Neuron (in vitro differentiated cells): ENCODE data around the gene SBNO2.

Experiments used
- H2AFZ ChIP-seq: one replicate; pipeline ENCODE4 v1.6.1; 2013; ENCODE audit warnings: low read depth, mild to moderate bottlenecking, inconsistent platforms, low read length, moderate library complexity
- H3K27me3 ChIP-seq: one replicate; pipeline ENCODE4 v1.6.1; 2013; ENCODE audit warnings: low read length; ENCODE audit not compliant: insufficient read depth
- H3K36me3 ChIP-seq: one replicate; pipeline ENCODE4 v1.6.1; 2013; ENCODE audit warnings: low read length; ENCODE audit not compliant: insufficient read depth
- H3K4me1 ChIP-seq: one replicate; pipeline ENCODE4 v1.6.1; 2013; ENCODE audit warnings: low read length; ENCODE audit not compliant: insufficient read depth
- H3K4me3 ChIP-seq: 2 replicates; pipeline ENCODE4 v1.5.1; 2013; ENCODE audit warnings: mild to moderate bottlenecking, low read length, moderate library complexity
- H3K9me3 ChIP-seq: one replicate; pipeline ENCODE4 v1.6.1; 2013; ENCODE audit warnings: low read length

SBNO2 gene

GRCh38 chr19:1085676-1086442, 88.2 kb downstream of the SBNO2 start:
- H3K27me3 ChIP-seq = no peaks in the 10 kb centered on the region
- no peak overlapping the region for H3K4me3 ChIP-seq
- H3K36me3 ChIP-seq = peaks cover 25% of the 10 kb centered on the region
- no peaks in the 10 kb centered on the region for H3K9me3 ChIP-seq
- no peak overlapping the region for H2AFZ ChIP-seq
- no peaks in the 10 kb centered on the region for H3K4me1 ChIP-seq

GRCh38 chr19:1085053-1085658, 88.9 kb downstream of the SBNO2 start:
- no peak overlapping the region for H2AFZ ChIP-seq
- H3K9me3 ChIP-seq = no peaks in the 10 kb centered on the region
- H3K4me3 ChIP-seq = no peak overlapping the region
- no peaks in the 10 kb centered on the region for H3K27me3 ChIP-seq
- no peaks in the 10 kb centered on the region for H3K4me1 ChIP-seq
- peaks cover 22% of the 10 kb centered on the region for H3K36me3 ChIP-seq

GRCh38 chr19:1084024-1084868, 89.8 kb downstream of the SBNO2 start:
- H3K4me1 ChIP-seq = no peaks in the 10 kb centered on the region
- no peaks in the 10 kb centered on the region for H3K9me3 ChIP-seq
- H3K27me3 ChIP-seq = no peaks in the 10 kb centered on the region
- peaks cover 18% of the 10 kb centered on the region for H3K36me3 ChIP-seq
- no peak overlapping the region for H3K4me3 ChIP-seq
- H2AFZ ChIP-seq = no peak overlapping the region

- Histone ChIP-seq H3K36me3 (peaks cover 8% of the 10 kb centered on the region), H3K4me3 (no peak overlapping the region), H3K9me3 (no peaks in the 10 kb centered on the region), H3K27me3 (no peaks in the 10 kb centered on the region), H3K4me1 (no peaks in the 10 kb centered on the region), H2AFZ (no peak overlapping the region)
Observed at GRCh38 chr19:1082928-1083816, 90.9 kb downstream of the SBNO2 start.

GRCh38 chr19:1082165-1082927, 91.7 kb downstream of the SBNO2 start:
- Histone ChIP-seq H3K36me3 (peaks cover under 1% of the 10 kb centered on the region), H3K4me3 (no peak overlapping the region), H3K4me1 (no peaks in the 10 kb centered on the region), H2AFZ (no peak overlapping the region), H3K9me3 (no peaks in the 10 kb centered on the region), H3K27me3 (no peaks in the 10 kb centered on the region)

GRCh38 chr19:1081301-1082164, 92.5 kb downstream of the SBNO2 start:
- Histone ChIP-seq H3K27me3 (no peaks in the 10 kb centered on the region), H3K9me3 (no peaks in the 10 kb centered on the region), H3K4me1 (no peaks in the 10 kb centered on the region), H2AFZ (no peak overlapping the region), H3K36me3 (no peaks in the 10 kb centered on the region), H3K4me3 (no peak overlapping the region)

- H3K27me3 ChIP-seq = no peaks in the 10 kb centered on the region
- H3K4me3 ChIP-seq = no peak overlapping the region
- no peaks in the 10 kb centered on the region for H3K36me3 ChIP-seq
- H2AFZ ChIP-seq = no peak overlapping the region
- H3K4me1 ChIP-seq = no peaks in the 10 kb centered on the region
- H3K9me3 ChIP-seq = no peaks in the 10 kb centered on the region
Observed at GRCh38 chr19:1080360-1081161, 93.5 kb downstream of the SBNO2 start.

DNA sequence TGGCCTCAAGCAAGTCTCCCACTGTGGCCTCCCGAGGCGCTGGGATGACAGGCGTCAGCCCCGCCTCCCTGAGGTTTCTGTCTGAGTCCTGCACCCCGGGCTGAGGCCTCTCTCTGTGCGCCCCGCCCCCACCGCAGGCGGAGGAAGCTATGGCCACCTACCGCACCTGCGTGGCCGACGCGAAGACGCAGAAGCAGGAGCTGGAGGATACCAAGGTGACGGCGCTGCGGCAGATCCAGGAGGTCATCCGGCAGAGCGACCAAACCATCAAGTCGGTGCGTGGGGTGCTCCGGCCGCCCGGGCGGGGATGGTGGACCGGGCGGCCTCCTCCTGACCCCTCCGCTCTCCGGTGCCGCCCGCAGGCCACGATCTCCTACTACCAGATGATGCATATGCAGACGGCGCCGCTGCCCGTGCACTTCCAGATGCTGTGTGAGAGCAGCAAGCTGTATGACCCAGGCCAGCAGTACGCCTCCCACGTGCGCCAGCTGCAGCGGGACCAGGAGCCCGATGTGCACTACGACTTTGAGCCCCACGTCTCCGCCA, 94.4 kb downstream of the SBNO2 start:
- Histone ChIP-seq H3K27me3 (no peaks in the 10 kb centered on the region), H3K4me3 (no peak overlapping the region), H3K9me3 (no peaks in the 10 kb centered on the region), H3K4me1 (no peaks in the 10 kb centered on the region), H3K36me3 (no peaks in the 10 kb centered on the region), H2AFZ (no peak overlapping the region)

- Histone ChIP-seq H3K4me3 (no peak overlapping the region), H2AFZ (no peak overlapping the region), H3K9me3 (no peaks in the 10 kb centered on the region), H3K4me1 (no peaks in the 10 kb centered on the region), H3K36me3 (no peaks in the 10 kb centered on the region), H3K27me3 (peaks cover 3% of the 10 kb centered on the region)
Observed at GRCh38 chr19:1076951-1077350, 97.1 kb downstream of the SBNO2 start.

DNA sequence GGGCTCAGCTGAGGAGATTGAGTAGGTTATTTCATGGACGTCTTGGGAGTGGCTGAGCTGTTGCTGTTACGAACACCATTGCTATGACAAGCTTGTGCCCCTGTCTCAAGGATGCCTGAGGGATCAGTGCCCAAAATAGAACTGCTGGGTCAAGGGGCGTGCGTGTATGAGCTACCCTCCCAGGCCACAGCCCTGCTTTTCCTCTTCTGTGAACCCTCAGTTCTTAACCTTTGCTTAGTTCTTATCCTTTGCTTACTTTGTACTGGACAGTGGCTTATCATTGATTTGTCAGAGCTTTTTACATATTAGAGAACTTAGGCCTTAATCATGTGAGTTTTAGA, 98.1 kb downstream of the SBNO2 start:
- H3K27me3 ChIP-seq = peaks cover 9% of the 10 kb centered on the region
- H3K4me1 ChIP-seq = no peaks in the 10 kb centered on the region
- H3K36me3 ChIP-seq = no peaks in the 10 kb centered on the region
- no peak overlapping the region for H3K4me3 ChIP-seq
- H3K9me3 ChIP-seq = no peaks in the 10 kb centered on the region
- H2AFZ ChIP-seq = no peak overlapping the region
